DMS114 treated with DMSO at 0.1 percent for 48 hours (cell line): ENCODE data around the gene SLX9.

ENCODE experiments used
- DNase-seq: peaks from one replicate; lab custom pipeline; 2025; ENCODE audit not compliant: unreplicated experiment; lab: John Stamatoyannopoulos, UW

The SLX9 gene

GRCh38 chr21:44913425-44914175 lies 26.2 kb upstream of the SLX9 start:
- DNase-seq, result no peak

GRCh38 chr21:44914176-44914874 lies 25.5 kb upstream of the SLX9 start:
- no peak for DNase-seq

GRCh38 chr21:44916965-44917364 lies 22.9 kb upstream of the SLX9 start:
- DNase-seq, result no peak

- no peak for DNase-seq
Observed at GRCh38 chr21:44917446-44918106, 22.3 kb upstream of the SLX9 start.

GRCh38 chr21:44918107-44918470 lies 21.7 kb upstream of the SLX9 start:
- no peak for DNase-seq

GRCh38 chr21:44918581-44919033 lies 21.2 kb upstream of the SLX9 start:
- no peak for DNase-seq

GRCh38 chr21:44919111-44919912 lies 20.5 kb upstream of the SLX9 start:
- no peak for DNase-seq

GRCh38 chr21:44919913-44920693 lies 19.7 kb upstream of the SLX9 start:
- no peak for DNase-seq

- no peak for DNase-seq
Observed at GRCh38 chr21:44920694-44921604, 18.9 kb upstream of the SLX9 start, which contains the start of gene ITGB2. Gene ITGB2 (minus strand): TSS chr21:44920899. CDS start chr21:44910782, 10,117 bp downstream.

- DNase-seq, result no peak
Observed at GRCh38 chr21:44921928-44922327, 17.9 kb upstream of the SLX9 start.

- DNase-seq, result no peak
Observed at GRCh38 chr21:44923480-44924084, 16.2 kb upstream of the SLX9 start.

GRCh38 chr21:44924606-44925377 lies 15.0 kb upstream of the SLX9 start:
- DNase-seq, result no peak

GRCh38 chr21:44925378-44925755 lies 14.5 kb upstream of the SLX9 start:
- no peak for DNase-seq

GRCh38 chr21:44926331-44927101 lies 13.3 kb upstream of the SLX9 start:
- DNase-seq, result no peak

- no peak for DNase-seq
Observed at GRCh38 chr21:44927259-44927586, 12.6 kb upstream of the SLX9 start.

GRCh38 chr21:44927587-44928461 lies 12.0 kb upstream of the SLX9 start:
- DNase-seq, result no peak
